ENCODE results near the gene CEACAM5. TPM values are rescaled to one million over a fixed set of nuclear protein-coding genes. Genes with fewer than 3 reads are reported as not detected.
"Not testable (repeated sequence)": the region's sequence is repeated elsewhere in the genome, so short reads cannot be mapped to it uniquely, and the experiment has no call there.

Gene CEACAM5
- total and polyA plus RNA-seq, 12 donors: 0.03 TPM; not detected in 11

GRCh38 chr19:41746593-41747227, 38.3 kb downstream of the CEACAM5 start:
- Histone ChIP-seq H3K4me3 (no peak overlapping the region), H3K36me3 (no peaks in the 10 kb centered on the region), H3K9me3 (no peaks in the 10 kb centered on the region), H3K4me1 (peaks cover 0 to 17% (median 0%) of the 10 kb centered on the region in 9 donors), H3K27me3 (peaks cover 0 to 71% (median 33%) of the 10 kb centered on the region in 7 donors), H3K27ac (no peak overlapping the region)
- 18 to 19% methylated on average over 11 of the region's 11 CpGs for WGBS, 2 donors
- ATAC-seq (peak in 3 of 8 donors; percentile 62 to 73 (median 62)), DNase-seq (peak in 1 of 2 donors; percentile 7)
- intact Hi-C loops (cut with DNase I): loop anchor here in 5 of 10 donors (2.0 to 5.0 kb wide), 2 partner anchors 104 kb away; no protein-coding TSS in a partner anchor
- TF ChIP-seq, protein P1, sequence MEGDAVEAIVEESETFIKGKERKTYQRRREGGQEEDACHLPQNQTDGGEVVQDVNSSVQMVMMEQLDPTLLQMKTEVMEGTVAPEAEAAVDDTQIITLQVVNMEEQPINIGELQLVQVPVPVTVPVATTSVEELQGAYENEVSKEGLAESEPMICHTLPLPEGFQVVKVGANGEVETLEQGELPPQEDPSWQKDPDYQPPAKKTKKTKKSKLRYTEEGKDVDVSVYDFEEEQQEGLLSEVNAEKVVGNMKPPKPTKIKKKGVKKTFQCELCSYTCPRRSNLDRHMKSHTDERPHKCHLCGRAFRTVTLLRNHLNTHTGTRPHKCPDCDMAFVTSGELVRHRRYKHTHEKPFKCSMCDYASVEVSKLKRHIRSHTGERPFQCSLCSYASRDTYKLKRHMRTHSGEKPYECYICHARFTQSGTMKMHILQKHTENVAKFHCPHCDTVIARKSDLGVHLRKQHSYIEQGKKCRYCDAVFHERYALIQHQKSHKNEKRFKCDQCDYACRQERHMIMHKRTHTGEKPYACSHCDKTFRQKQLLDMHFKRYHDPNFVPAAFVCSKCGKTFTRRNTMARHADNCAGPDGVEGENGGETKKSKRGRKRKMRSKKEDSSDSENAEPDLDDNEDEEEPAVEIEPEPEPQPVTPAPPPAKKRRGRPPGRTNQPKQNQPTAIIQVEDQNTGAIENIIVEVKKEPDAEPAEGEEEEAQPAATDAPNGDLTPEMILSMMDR (IDR thresholded peaks at IDR 0.05): peak in 7 of 9 donors; percentile 5 to 57 (median 49)

- Histone ChIP-seq H3K9me3 (no peaks in the 10 kb centered on the region), H3K36me3 (no peaks in the 10 kb centered on the region), H3K4me3 (no peak overlapping the region), H3K4me1 (peaks cover 0 to 18% (median 0%) of the 10 kb centered on the region in 9 donors), H3K27me3 (peaks cover 0 to 73% (median 33%) of the 10 kb centered on the region in 7 donors), H3K27ac (no peak overlapping the region)
- DNase-seq (no peak), ATAC-seq (no peak)
- TF ChIP-seq, protein P1 (IDR thresholded peaks at IDR 0.05): no peak
- WGBS, 2 donors: 51 to 70% methylated on average over 3 of the region's 3 CpGs
- intact Hi-C loops (cut with DNase I): loop anchor here in 3 of 10 donors (5.0 kb wide), 1 partner anchor 106 kb away; no protein-coding TSS in a partner anchor
Measured at GRCh38 chr19:41748012-41748411, 39.6 kb downstream of the CEACAM5 start.

GRCh38 chr19:41750248-41751134, 42.1 kb downstream of the CEACAM5 start:
- H3K27ac ChIP-seq: not testable (repeated sequence)

GRCh38 chr19:41753159-41753558, 44.7 kb downstream of the CEACAM5 start:
- H3K4me3 ChIP-seq: no peak overlapping the region
- no peaks in the 10 kb centered on the region for H3K36me3 ChIP-seq
- peaks cover 0 to 11% (median 0%) of the 10 kb centered on the region in 9 donors for H3K4me1 ChIP-seq
- WGBS, 2 donors: 7 to 9% methylated on average over 12 of the region's 12 CpGs
- no peaks in the 10 kb centered on the region for H3K9me3 ChIP-seq
- H3K27ac ChIP-seq: no peak overlapping the region
- intact Hi-C loops (cut with DNase I): loop anchor here in 1 of 10 donors (10.0 kb wide), 1 partner anchor 108 kb away; no protein-coding TSS in a partner anchor
- H3K27me3 ChIP-seq: peaks cover 0 to 49% (median 19%) of the 10 kb centered on the region in 7 donors
- ATAC-seq (peak in 1 of 8 donors; percentile 57), DNase-seq (peak in 1 of 2 donors; percentile 47)
- TF ChIP-seq, protein P1 (IDR thresholded peaks at IDR 0.05): peak in 8 of 9 donors; percentile 29 to 82 (median 54)

More at GRCh38 chr19:41750248-41751134, 42.1 kb downstream of the CEACAM5 start:
- H3K9me3 ChIP-seq, DNase-seq, H3K36me3 ChIP-seq, H3K4me3 ChIP-seq: not testable (repeated sequence)
- peak in 4 of 8 donors; percentile 32 to 65 (median 41) for ATAC-seq
- intact Hi-C loops (cut with DNase I): loop anchor here in 1 of 10 donors (10.0 kb wide), 1 partner anchor 106 kb away; no protein-coding TSS in a partner anchor
- 41 to 43% methylated on average over 7 to 8 of the region's 10 CpGs for WGBS, 2 donors
- H3K27me3 ChIP-seq: peaks cover 0 to 65% (median 33%) of the 10 kb centered on the region in 7 donors
- H3K4me1 ChIP-seq: peaks cover 0 to 21% (median 0%) of the 10 kb centered on the region in 9 donors
